ENCODE measurements around the gene NFKB2. TPM values are rescaled to one million over a fixed set of nuclear protein-coding genes. Genes with fewer than 3 reads are reported as not detected.

Gene NFKB2
- total and polyA plus RNA-seq, 12 donors: 9.9 to 40.0 (median 16.2) TPM

DNA sequence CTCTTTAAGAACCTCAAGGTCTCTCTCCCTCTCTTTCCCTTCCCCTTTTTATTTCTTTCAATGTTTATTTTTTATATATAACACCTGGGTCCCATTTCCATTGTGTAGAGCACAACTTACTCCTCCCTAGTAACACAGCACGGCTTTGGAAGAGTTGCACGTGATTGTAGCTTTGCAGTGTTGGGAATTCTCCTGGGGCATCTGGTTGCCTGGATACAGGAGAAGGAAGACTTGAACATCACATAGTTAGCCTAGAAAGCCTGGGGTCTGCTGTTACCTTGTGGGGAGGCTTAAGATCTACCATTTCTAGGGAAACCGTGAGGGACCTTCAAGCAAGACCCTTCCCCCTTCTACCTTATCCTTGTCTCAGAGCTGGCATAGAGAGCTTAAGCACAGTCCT is 41.1 kb upstream of the NFKB2 start:
- H3K4me1 ChIP-seq: no peaks in the 10 kb centered on the region
- 73 to 77% methylated on average over 3 of the region's 3 CpGs for WGBS, 2 donors
- H3K27me3 ChIP-seq: no peaks in the 10 kb centered on the region
- H3K9me3 ChIP-seq: no peaks in the 10 kb centered on the region
- H3K36me3 ChIP-seq: peaks cover 0 to 100% (median 60%) of the 10 kb centered on the region in 9 donors
- TF ChIP-seq, protein P1, sequence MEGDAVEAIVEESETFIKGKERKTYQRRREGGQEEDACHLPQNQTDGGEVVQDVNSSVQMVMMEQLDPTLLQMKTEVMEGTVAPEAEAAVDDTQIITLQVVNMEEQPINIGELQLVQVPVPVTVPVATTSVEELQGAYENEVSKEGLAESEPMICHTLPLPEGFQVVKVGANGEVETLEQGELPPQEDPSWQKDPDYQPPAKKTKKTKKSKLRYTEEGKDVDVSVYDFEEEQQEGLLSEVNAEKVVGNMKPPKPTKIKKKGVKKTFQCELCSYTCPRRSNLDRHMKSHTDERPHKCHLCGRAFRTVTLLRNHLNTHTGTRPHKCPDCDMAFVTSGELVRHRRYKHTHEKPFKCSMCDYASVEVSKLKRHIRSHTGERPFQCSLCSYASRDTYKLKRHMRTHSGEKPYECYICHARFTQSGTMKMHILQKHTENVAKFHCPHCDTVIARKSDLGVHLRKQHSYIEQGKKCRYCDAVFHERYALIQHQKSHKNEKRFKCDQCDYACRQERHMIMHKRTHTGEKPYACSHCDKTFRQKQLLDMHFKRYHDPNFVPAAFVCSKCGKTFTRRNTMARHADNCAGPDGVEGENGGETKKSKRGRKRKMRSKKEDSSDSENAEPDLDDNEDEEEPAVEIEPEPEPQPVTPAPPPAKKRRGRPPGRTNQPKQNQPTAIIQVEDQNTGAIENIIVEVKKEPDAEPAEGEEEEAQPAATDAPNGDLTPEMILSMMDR (IDR thresholded peaks at IDR 0.05): no peak
- no peak for ATAC-seq
- intact Hi-C loops (cut with DNase I): loop anchor here in 7 of 10 donors (5.0 to 10.0 kb wide), 3 partner anchors 182 to 190 kb away; no protein-coding TSS in a partner anchor
- H3K4me3 ChIP-seq: no peak overlapping the region
- no peak overlapping the region for H3K27ac ChIP-seq
- DNase-seq: no peak

DNA sequence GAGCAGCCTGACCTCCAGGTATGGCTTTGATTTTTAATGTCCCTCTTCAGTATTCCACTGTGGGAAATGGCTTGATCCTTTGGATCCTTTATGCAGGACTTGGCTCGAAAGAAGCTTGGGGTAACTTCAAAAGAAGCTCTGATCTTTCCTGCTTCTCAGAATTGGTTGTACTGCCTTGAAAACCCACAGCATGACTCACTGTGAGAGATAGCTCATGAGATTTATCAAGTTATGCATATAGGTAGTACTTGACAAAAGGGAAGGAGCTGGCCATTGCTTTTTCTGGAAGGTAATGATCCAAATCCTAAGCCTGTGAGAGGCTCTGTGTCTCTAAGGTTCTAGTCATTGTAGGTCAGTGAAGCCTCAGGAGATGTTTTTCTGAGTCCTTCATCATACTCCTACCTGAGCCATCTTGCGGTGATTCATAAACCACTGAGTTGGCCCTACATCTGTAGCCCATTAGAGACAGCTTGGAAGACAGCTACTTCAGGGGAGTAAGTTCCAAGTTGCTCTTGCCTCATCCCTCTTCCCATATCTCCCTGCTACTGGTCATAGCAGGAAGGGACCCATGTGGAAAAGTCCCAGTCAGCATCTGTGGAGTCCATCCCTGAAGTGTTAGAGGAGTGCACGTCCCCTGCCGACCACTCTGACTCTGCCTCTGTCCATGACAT is 36.7 kb upstream of the NFKB2 start:
- ATAC-seq (no peak), DNase-seq (no peak)
- TF ChIP-seq, protein P1 (IDR thresholded peaks at IDR 0.05): no peak
- no peak overlapping the region for H3K4me3 ChIP-seq
- H3K4me1 ChIP-seq: no peaks in the 10 kb centered on the region
- H3K9me3 ChIP-seq: no peaks in the 10 kb centered on the region
- no peaks in the 10 kb centered on the region for H3K27me3 ChIP-seq
- 87 to 88% methylated on average over 4 of the region's 4 CpGs for WGBS, 2 donors
- no peak overlapping the region for H3K27ac ChIP-seq
- intact Hi-C loops (cut with DNase I): loop anchor here in 1 of 10 donors (10.0 kb wide), 1 partner anchor 194 kb away; no protein-coding TSS in a partner anchor
- peaks cover 0 to 100% (median 74%) of the 10 kb centered on the region in 9 donors for H3K36me3 ChIP-seq

DNA sequence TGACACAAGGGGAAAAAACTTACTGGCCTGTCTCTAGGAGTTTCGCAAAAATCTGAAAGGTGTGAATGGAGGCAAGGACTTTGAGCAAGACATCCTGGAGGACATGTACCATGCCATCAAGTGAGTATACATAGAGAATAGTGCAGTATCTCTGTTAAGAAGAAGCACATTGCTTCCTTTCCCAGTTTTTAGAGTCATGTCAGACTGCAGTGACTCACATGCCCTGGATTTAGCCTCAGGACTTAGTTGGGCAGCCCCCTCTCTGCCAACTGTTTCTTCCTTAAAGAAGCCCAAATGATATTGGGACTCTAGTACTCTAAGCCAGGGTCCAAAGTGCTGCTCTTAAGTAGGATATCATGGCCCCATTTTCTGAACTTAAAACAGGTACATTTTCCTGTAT is 28.1 kb upstream of the NFKB2 start:
- Histone ChIP-seq H3K27me3 (no peaks in the 10 kb centered on the region), H3K9me3 (peaks cover 0 to 10% (median 0%) of the 10 kb centered on the region in 11 donors), H3K4me1 (no peaks in the 10 kb centered on the region), H3K27ac (no peak overlapping the region), H3K4me3 (no peak overlapping the region), H3K36me3 (peaks cover 0 to 100% (median 96%) of the 10 kb centered on the region in 9 donors)
- intact Hi-C loops (cut with DNase I): loop anchor here in 1 of 10 donors (10.0 kb wide), 1 partner anchor 203 kb away; no protein-coding TSS in a partner anchor
- TF ChIP-seq, protein P1 (IDR thresholded peaks at IDR 0.05): no peak
- 100% methylated on average over 1 of the region's 1 CpG for WGBS, 2 donors
- DNase-seq (no peak), ATAC-seq (no peak)

DNA sequence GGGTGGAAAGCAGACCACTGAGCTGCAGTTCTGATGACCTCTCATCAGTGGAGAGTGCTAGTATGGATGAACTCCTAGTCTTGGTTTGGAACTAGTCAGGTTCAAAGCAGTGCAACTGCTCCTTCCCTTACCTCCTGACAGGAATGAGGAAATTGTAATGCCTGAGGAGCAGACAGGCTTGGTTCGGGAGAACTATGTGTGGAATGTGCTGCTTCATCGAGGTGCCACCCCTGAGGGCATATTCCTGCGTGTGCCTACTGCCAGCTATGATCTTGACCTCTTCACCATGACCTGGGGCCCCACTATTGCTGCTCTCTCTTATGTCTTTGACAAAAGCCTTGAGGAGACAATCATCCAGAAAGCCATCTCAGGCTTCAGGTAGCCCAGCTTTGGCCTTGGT is 27.4 kb upstream of the NFKB2 start:
- TF ChIP-seq, protein P1 (IDR thresholded peaks at IDR 0.05): no peak
- Histone ChIP-seq H3K36me3 (peaks cover 0 to 100% (median 90%) of the 10 kb centered on the region in 9 donors), H3K4me3 (no peak overlapping the region), H3K9me3 (peaks cover 0 to 10% (median 0%) of the 10 kb centered on the region in 11 donors), H3K27me3 (no peaks in the 10 kb centered on the region), H3K4me1 (no peaks in the 10 kb centered on the region), H3K27ac (no peak overlapping the region)
- ATAC-seq (no peak), DNase-seq (no peak)
- WGBS, 2 donors: 58 to 76% methylated on average over 3 of the region's 3 CpGs
- intact Hi-C loops (cut with DNase I): loop anchor here in 1 of 10 donors (10.0 kb wide), 1 partner anchor 203 kb away; no protein-coding TSS in a partner anchor
